C4-2B (cell line): Measurements from ENCODE around the gene TMEM147.

Experiments used
- CTCF ChIP-seq: fragments of 450-650 bp; conservative IDR thresholded peaks from 2 replicates; pipeline ENCODE4 v1.5.1; 2017; ENCODE audit warnings: mild to moderate bottlenecking
- ZFX ChIP-seq: fragments of 450-650 bp; IDR thresholded peaks from 2 replicates; pipeline ENCODE4 v1.6.1; 2017

- TF ChIP-seq CTCF (no peak), ZFX (no peak)
Observed at GRCh38 chr19:35518313-35518712, 27.1 kb upstream of the TMEM147 start.
